B cell (primary cell): ENCODE measurements around the gene TRNAU1AP. TPM values are rescaled to one million over a fixed set of nuclear protein-coding genes. Genes with fewer than 3 reads are reported as not detected.

Experiments used
- ATAC-seq: fragments of 200-7000 bp; cut with Tn5 transposase; one replicate; pipeline ENCODE4 v1.10.0; 2021; ENCODE audit warnings: low read depth, mild to moderate bottlenecking, moderate number of reproducible peaks, moderate library complexity
- CTCF ChIA-PET: fragments of 350-600 bp; sonication (Branson Sonifier 250); formaldehyde crosslinking; loops from one replicate; lab custom pipeline; 2021; ENCODE audit warnings: antibody characterized with exemption, inconsistent platforms; lab: Charles Lee
- POLR2A ChIA-PET: fragments of 350-600 bp; sonication (Branson Sonifier 250); formaldehyde crosslinking; loops from one replicate; lab custom pipeline; 2021; ENCODE audit warnings: antibody characterized with exemption; lab: Charles Lee
- DNase-seq: peaks from one replicate; pipeline ENCODE4 v3.0.0; 2013
- H2AFZ ChIP-seq: 2 replicates; pipeline ENCODE4 v1.6.1; 2012; ENCODE audit warnings: mild to moderate bottlenecking, low read depth, low read length; ENCODE audit not compliant: insufficient read depth, poor library complexity, severe bottlenecking
- H3K27ac ChIP-seq, 2 donors: 1 replicate in 1 of 2; 2 replicates in 1 of 2; pipeline ENCODE4 v1.5.1; 2012 to 2013; ENCODE audit warnings: low read length in 2 of 2, mild to moderate bottlenecking in 2 of 2, moderate library complexity in 1 of 2
- H3K27me3 ChIP-seq, 4 experiments: fragments of 200-600 bp in 1 of 4; sonication (generic) in 1 of 4; replicated peaks in 1 of 4; 1 replicate in 2 of 4; 2 replicates in 2 of 4; pipeline versions ENCODE4 v1.6.1 to v1.7.0; 2013 to 2016; ENCODE audit warnings: low read length in 3 of 4, mild to moderate bottlenecking in 2 of 4, mixed read lengths in 1 of 4, moderate library complexity in 1 of 4; ENCODE audit not compliant: insufficient read depth in 4 of 4, control insufficient read depth in 3 of 4; ENCODE audit errors: control extremely low read depth in 1 of 4
- H3K36me3 ChIP-seq, 2 experiments: replicated peaks in 1 of 2; 1 replicate in 1 of 2; 2 replicates in 1 of 2; pipeline versions ENCODE4 v1.6.1 to v1.7.1; 2013; ENCODE audit warnings: low read length in 1 of 2; ENCODE audit not compliant: insufficient read depth in 2 of 2, control insufficient read depth in 1 of 2; ENCODE audit errors: control extremely low read depth in 1 of 2, extremely low read depth in 1 of 2
- H3K4me1 ChIP-seq, 2 donors: fragments of 200-600 bp in 1 of 2; sonication (generic) in 1 of 2; 1 replicate in 1 of 2; 2 replicates in 1 of 2; pipeline versions ENCODE4 v1.5.1 to v1.6.1; 2013 to 2017; ENCODE audit warnings: low read length in 2 of 2; ENCODE audit not compliant: control insufficient read depth in 2 of 2, insufficient read depth in 2 of 2
- H3K4me2 ChIP-seq: replicated peaks from 2 replicates; pipeline ENCODE3; 2012; ENCODE audit warnings: mild to moderate bottlenecking, low read depth, low read length; ENCODE audit not compliant: poor library complexity, severe bottlenecking
- H3K4me3 ChIP-seq, 5 experiments: fragments of 200-600 bp in 1 of 5; sonication (generic) in 1 of 5; 1 replicate in 3 of 5; 2 replicates in 2 of 5; pipeline versions ENCODE4 v1.5.1 to v1.7.0; 2011 to 2016; ENCODE audit warnings: low read length in 4 of 5, mild to moderate bottlenecking in 4 of 5, low read depth in 2 of 5, control low read depth in 1 of 5, moderate library complexity in 1 of 5; ENCODE audit not compliant: insufficient read depth in 1 of 5; ENCODE audit errors: control extremely low read depth in 1 of 5, extremely low read depth in 1 of 5
- H3K79me2 ChIP-seq: fragments of 200-600 bp; sonication (generic); one replicate; pipeline ENCODE4 v1.6.0; 2016; ENCODE audit warnings: low read length; ENCODE audit not compliant: control insufficient read depth, insufficient read depth
- H3K9ac ChIP-seq: fragments of 200-600 bp; sonication (generic); 2 replicates; pipeline ENCODE4 v1.6.1; 2017; ENCODE audit warnings: mild to moderate bottlenecking, low read length, moderate library complexity
- H3K9me3 ChIP-seq, 3 donors: one replicate each; pipeline versions ENCODE4 v1.6.1 to v1.7.1; 2013; ENCODE audit warnings: low read length in 2 of 3; ENCODE audit not compliant: control insufficient read depth in 2 of 3, insufficient read depth in 1 of 3; ENCODE audit errors: control extremely low read depth in 1 of 3
- H4K20me1 ChIP-seq: 2 replicates; pipeline ENCODE4 v1.6.0; 2012; ENCODE audit warnings: mild to moderate bottlenecking, low read length; ENCODE audit not compliant: insufficient read depth, control insufficient read depth, poor library complexity, severe bottlenecking
- H3K27ac Mint-ChIP-seq: one replicate; pipeline ENCODE4 v1.8.0; 2021; ENCODE audit warnings: mixed read lengths
- H3K27me3 Mint-ChIP-seq: one replicate; pipeline ENCODE4 v1.8.0; 2021; ENCODE audit warnings: mixed read lengths
- H3K4me1 Mint-ChIP-seq: one replicate; pipeline ENCODE4 v1.8.0; 2021; ENCODE audit warnings: mixed read lengths
- H3K4me3 Mint-ChIP-seq: one replicate; pipeline ENCODE4 v1.8.0; 2021; ENCODE audit warnings: mixed read lengths
- H3K9me3 Mint-ChIP-seq: one replicate; pipeline ENCODE4 v1.8.0; 2022; ENCODE audit warnings: mixed read lengths; ENCODE audit not compliant: insufficient read depth
- CTCF ChIP-seq: fragments of 200-600 bp; IDR thresholded peaks from one replicate; pipeline ENCODE4 v1.8.0; 2022; ENCODE audit warnings: antibody characterized with exemption, mild to moderate bottlenecking
- EZH2 ChIP-seq: IDR thresholded peaks from 2 replicates; pipeline ENCODE4 v1.6.1; 2012; ENCODE audit warnings: borderline replicate concordance, low read depth, mild to moderate bottlenecking, moderate library complexity, low read length; ENCODE audit not compliant: insufficient read depth, poor library complexity, severe bottlenecking
- WGBS: methylation state at CpG from one replicate; pipeline ENCODE4 v1.1.5; 2013; ENCODE audit warnings: missing lambda C conversion rate; ENCODE audit not compliant: insufficient coverage; 5-methylcytosine and 5-hydroxymethylcytosine counted together
- intact Hi-C: fragments of 100-400 bp; cut with micrococcal nuclease; formaldehyde crosslinking; loops from one replicate; pipeline ENCODE4 v1.10.0; 2022
- polyA plus RNA-seq: library from polyadenylated mRNA; depleted of rRNA; stranded (reverse); fragments of >200 nt; gene quantifications from 2 replicates; pipeline ENCODE4 v1.2.3, GENCODE V29; 2012
- total RNA-seq, 2 donors: library from RNA; stranded (reverse); fragments of 120-200 nt in 1 of 2; gene quantifications; 1 replicate in 1 of 2; 2 replicates in 1 of 2; pipeline versions ENCODE4 v1.2.3 to v1.2.4, GENCODE V29; 2013 to 2022

TRNAU1AP gene
- total and polyA plus RNA-seq, 2 donors (not counting 1 experiment from before 2014, with no cell fraction given) = 39.8 to 45.2 TPM

GRCh38 chr1:28503117-28503516 lies 49.8 kb upstream of the TRNAU1AP start:
- Mint-ChIP-seq H3K4me3 (no peak overlapping the region), H3K27ac (no peak overlapping the region), H3K4me1 (peaks cover 17% of the 10 kb centered on the region), H3K9me3 (no peaks in the 10 kb centered on the region), H3K27me3 (no peaks in the 10 kb centered on the region)
- Histone ChIP-seq H3K27ac (no peak overlapping the region), H4K20me1 (peaks cover 21% of the 10 kb centered on the region), H3K9ac (no peak overlapping the region), H3K4me1 (peaks cover 13 to 23% of the 10 kb centered on the region in 2 donors), H2AFZ (no peak overlapping the region), H3K27me3 (no peaks in the 10 kb centered on the region), H3K4me2 (no peak overlapping the region), H3K36me3 (peaks cover 3 to 5% of the 10 kb centered on the region in 2 experiments), H3K9me3 (peaks cover 0 to 5% (median 0%) of the 10 kb centered on the region in 3 donors), H3K4me3 (no peak overlapping the region), H3K79me2 (peaks cover 23% of the 10 kb centered on the region)
- no peak for TF ChIP-seq EZH2
- no peak for TF ChIP-seq CTCF
- DNase-seq (no peak), ATAC-seq (no peak)
- WGBS = 95% methylated on average over 2 of the region's 3 CpGs
- intact Hi-C loops = no loop called here
- ChIA-PET POLR2A (no interaction called here), CTCF (interaction anchor here (1.4 kb wide), 1 partner anchor 375 kb away, joined by 3 read pairs; no protein-coding TSS in a partner anchor)

- DNase-seq (peak; percentile 98), ATAC-seq (peak; percentile 94)
- Mint-ChIP-seq H3K9me3 (no peaks in the 10 kb centered on the region), H3K4me1 (peaks cover 42% of the 10 kb centered on the region), H3K27ac (peak within 1 kb of the TSS; percentile 98), H3K4me3 (peak within 1 kb of the TSS; percentile 97), H3K27me3 (no peaks in the 10 kb centered on the region)
- peak within 1 kb of the TSS; percentile 60 to 84 (median 80) for H3K4me3 ChIP-seq
- CTCF ChIA-PET = interaction anchor here (0.7 to 4.3 kb wide), 7 partner anchors 12 to 372 kb away, joined by 3 to 24 read pairs (median 4); no protein-coding TSS in a partner anchor
- under 1% methylated on average over 35 of the region's 41 CpGs for WGBS
- peaks cover 0 to 5% (median 0%) of the 10 kb centered on the region in 3 donors for H3K9me3 ChIP-seq
- H3K9ac ChIP-seq = peak within 1 kb of the TSS; percentile 86
- no peak for TF ChIP-seq CTCF
- POLR2A ChIA-PET = interaction anchor here (0.5 to 2.2 kb wide), 9 partner anchors 18 to 535 kb away, joined by 3 to 23 read pairs (median 5); partner anchors contain the start of genes GMEB1, TAF12 and TRNAU1AP
- intact Hi-C loops = loop anchor here (1.0 to 5.0 kb wide), 11 partner anchors 13 to 677 kb away; partner anchors contain the start of genes MED18, RNU11, SESN2 and SRSF4
- H4K20me1 ChIP-seq = peaks cover 46% of the 10 kb centered on the region
- H3K27me3 ChIP-seq = no peaks in the 10 kb centered on the region
- peak within 1 kb of the TSS; percentile 94 for H2AFZ ChIP-seq
- H3K27ac ChIP-seq = peak within 1 kb of the TSS; percentile 65 to 67
- H3K4me2 ChIP-seq = peak within 1 kb of the TSS; percentile 75
- peaks cover 14 to 30% of the 10 kb centered on the region in 2 experiments for H3K36me3 ChIP-seq
- peaks cover 46% of the 10 kb centered on the region for H3K79me2 ChIP-seq
- peaks cover 38 to 48% of the 10 kb centered on the region in 2 donors for H3K4me1 ChIP-seq
These were observed 47.3 kb upstream of the TRNAU1AP start, which contains the start of gene RCC1 for GRCh38 chr1:28505406-28506187. TSS of gene RCC1 (plus strand) at chr1:28506043. CDS start at chr1:28529867, 23,824 bp downstream.
